CD4-positive, alpha-beta T cell treated with Interleukin-4 for 4 hours (primary cell): ENCODE data around the gene LHFPL2.

Experiments
- DNase-seq: peaks from one replicate; pipeline ENCODE4 v3.0.0-alpha.2; 2020

LHFPL2 gene

GRCh38 chr5:78665534-78665933 is 17.0 kb upstream of the LHFPL2 start:
- DNase-seq: no peak

- DNase-seq: no peak
These were observed 13.8 kb upstream of the LHFPL2 start for GRCh38 chr5:78662323-78662722.

GRCh38 chr5:78661691-78662090 is 13.1 kb upstream of the LHFPL2 start:
- no peak for DNase-seq

DNA sequence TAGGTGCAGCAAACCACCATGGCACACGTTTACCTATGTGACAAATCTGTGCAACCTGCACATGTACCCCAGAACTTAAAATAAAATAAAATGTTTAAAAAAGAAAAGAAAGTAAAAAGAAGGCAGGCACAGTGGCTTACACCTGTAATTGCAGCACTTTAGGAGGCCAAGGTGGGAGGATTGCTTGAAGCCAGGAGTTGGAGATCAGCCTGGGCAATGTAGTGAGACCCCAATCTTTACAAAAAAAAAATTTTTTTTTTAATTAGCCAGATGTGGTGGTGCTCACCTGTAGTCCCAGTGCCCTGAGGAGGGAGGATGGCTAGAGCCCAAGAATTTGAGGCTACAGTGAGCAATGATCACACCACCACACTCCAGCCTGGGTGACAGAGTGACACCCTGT is 12.5 kb upstream of the LHFPL2 start:
- no peak for DNase-seq

DNA sequence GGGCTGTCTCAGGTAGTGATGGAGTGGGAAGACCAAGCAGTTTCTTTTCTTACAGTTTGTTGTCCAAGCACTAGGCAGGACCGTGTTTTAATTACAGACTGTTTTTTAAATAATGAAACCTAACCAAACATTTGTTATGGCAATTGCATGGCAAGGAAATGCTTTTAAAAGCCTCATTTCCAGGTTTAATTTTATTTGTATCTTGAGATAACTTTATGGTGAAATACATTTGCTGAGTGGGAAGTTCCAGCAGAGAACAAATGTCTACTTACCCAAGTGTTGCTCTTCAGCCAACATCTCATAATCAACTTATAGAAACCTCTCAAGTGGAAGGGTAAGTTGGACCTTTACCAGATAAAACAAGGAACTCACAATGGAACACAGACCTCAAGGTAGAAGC is 11.8 kb upstream of the LHFPL2 start:
- no peak for DNase-seq

- DNase-seq: no peak
These were observed 11.1 kb upstream of the LHFPL2 start for GRCh38 chr5:78659714-78660113.

DNA sequence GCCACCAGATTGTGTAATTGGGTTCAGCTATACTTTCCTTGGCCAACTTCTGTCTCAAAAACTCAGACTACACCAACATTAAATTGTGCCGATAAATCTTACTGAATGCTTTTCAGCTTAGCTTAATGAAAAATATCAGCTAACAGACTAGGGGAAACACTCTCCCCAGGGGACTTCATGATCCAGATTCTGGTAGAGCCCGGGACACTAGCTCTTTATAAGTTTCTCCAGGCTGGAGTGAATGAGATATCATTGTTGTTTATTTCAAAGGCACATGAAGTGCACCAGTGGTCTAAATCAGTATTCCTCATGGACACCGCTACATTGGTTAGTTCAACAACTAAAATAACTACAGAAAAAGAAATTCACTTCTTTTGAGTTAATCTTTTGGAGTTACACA is 10.5 kb upstream of the LHFPL2 start:
- no peak for DNase-seq

DNA sequence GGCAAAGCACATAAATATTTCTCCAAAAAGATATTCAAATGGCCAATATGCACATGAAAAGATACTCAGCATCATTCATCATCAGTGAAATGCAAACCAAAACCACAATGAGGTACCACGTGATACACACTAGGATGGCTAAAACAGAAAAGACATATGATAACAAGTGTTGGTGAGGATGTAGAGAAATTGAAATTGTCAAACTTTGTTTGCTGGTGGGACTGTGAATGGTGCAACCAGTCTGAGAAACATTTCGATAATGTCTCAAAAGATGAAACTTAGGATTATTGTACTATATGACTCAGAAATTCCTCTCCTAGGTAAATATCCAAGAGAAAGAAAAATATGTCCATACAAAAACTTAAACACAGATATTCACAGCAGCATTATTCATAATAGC is 8.6 kb upstream of the LHFPL2 start:
- DNase-seq: no peak

DNA sequence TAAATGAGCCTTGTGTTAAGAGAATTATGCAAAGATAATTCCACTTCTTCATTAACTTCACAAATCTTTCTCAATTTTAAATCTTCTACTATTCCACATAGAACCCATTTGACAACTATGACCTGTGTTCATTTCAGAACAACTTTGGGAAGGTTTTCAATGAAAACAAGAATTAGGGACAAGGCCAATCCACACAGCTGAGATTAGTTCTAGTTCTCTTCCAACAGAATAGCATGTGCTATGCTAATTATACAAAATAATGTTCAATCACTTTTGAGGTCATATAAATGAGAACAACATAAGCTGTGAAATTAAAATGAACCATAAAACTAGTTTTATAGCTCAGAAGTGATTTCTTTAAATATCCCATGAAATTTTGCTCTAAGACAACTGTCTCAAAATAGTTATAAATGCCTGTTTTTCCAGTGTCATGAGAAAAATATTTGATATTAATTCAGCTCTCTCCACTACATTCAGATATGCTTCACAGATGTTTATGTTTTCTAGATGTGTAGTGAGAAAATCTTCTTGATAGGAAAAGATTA is 7.2 kb upstream of the LHFPL2 start:
- DNase-seq: no peak

DNA sequence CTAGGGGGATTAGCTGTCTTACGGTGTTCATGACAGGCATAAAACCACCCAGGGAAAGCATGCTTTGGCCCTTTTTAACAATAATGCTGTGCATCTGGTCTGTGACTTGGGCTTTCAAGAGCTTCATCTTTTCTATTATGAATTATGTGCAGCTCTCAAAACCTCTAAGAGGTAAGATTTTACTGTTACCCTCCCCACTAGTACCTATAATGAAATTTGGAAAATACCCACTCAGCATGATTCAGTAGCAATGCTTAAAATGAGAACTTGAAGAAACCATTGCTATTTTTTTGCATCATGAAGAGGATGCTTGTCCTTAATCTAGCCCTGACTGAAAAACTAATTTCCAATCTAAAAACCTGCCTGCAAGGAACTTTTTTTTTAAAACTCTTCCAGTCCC is 5.8 kb upstream of the LHFPL2 start:
- DNase-seq: no peak

- no peak for DNase-seq
These were observed 5.3 kb upstream of the LHFPL2 start for GRCh38 chr5:78653681-78654366.

DNA sequence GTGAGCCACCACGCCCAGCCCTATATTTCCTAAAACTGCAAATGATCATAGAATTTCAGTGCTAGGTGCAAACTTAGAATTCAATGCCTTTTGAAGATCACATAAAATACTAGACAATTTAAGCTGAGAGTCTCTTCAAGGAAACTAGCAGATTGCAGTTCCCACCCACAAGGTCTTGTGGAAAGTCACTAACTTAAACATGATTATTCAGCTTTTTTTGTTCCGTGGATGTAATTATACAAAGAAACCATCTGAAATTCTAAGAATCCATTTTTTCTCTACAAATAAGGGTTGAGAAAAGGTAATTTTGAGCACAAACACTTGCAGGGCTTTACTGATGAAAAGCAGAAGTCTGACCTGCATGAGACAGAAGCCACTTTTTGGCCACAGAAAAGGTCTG is 4.5 kb upstream of the LHFPL2 start:
- DNase-seq: no peak

DNA sequence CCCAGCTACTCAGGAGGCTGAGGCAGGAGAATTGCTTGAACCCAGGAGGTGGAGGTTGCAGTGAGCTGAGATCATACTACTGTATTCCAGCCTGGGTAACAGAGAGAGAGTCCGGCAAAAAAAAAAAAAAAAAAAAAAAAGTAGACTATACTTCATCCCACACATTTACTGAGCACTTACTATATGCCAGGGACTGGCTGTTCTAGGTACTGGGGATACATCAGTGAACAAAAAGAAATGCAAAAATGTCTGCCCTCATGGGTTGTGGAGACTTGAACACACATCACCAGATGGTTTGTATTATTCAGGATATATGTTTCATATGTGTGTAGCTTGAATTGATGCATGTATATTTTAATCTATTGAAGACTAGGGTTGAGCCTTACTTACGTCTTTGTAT is 2.9 kb upstream of the LHFPL2 start:
- DNase-seq: no peak

GRCh38 chr5:78650531-78650930 is 2.0 kb upstream of the LHFPL2 start:
- DNase-seq: no peak

DNA sequence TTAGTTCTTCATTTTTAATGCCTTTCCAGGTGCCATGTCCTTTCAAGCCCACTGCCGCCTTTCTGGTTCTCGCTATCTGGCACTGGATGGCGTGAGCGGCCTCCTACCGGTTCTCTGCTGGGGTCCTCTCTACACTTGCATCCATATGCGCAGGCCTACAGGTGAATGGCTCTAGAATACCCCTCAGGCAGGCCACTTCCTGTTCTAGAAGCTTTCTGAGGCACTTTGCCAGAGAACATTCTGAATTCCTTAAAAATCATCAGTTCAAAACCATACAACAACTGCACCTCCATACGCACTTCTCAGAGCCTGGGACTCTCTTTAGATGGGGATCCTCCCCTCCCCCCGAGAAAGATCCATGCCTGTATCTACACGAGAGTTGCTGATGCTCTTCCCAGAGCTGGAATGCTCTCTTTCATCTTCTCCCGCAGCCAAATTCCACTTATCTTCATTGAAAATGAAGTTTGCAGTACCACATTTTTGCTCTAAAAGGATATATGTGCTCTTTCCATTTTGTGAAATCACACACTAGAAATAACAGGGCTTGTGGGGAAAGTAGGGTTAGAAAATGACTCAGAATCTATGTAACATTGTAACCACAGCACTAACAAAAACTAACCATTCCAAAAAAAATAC is 1.4 kb upstream of the LHFPL2 start:
- DNase-seq: no peak

- DNase-seq: no peak
These were observed 681 bp upstream of the LHFPL2 start for GRCh38 chr5:78649211-78649695.

GRCh38 chr5:78647838-78648358 is 674 bp downstream of the LHFPL2 start:
- no peak for DNase-seq

DNA sequence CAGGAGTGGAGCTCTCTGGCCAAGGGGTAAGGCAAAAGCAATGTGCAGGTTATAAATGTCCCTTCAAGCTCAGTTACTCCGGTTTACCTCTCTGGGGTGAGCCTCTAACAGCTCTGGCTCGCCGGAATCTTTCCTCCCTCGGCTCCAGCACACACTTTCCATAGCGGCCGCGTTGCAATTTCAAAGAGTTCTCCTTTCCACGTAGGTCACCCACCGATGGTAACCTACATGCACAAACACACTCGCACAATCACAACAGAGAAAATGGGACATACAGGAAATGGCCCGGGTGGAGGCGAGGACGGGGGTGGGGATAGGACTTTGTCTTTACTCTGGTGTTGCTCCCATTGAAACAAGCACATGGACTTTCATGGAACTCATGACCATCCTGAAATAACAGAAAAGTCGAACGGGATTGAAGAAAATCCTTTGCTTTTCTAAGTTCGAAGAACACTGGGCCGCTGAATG is 1.2 kb downstream of the LHFPL2 start:
- no peak for DNase-seq

DNA sequence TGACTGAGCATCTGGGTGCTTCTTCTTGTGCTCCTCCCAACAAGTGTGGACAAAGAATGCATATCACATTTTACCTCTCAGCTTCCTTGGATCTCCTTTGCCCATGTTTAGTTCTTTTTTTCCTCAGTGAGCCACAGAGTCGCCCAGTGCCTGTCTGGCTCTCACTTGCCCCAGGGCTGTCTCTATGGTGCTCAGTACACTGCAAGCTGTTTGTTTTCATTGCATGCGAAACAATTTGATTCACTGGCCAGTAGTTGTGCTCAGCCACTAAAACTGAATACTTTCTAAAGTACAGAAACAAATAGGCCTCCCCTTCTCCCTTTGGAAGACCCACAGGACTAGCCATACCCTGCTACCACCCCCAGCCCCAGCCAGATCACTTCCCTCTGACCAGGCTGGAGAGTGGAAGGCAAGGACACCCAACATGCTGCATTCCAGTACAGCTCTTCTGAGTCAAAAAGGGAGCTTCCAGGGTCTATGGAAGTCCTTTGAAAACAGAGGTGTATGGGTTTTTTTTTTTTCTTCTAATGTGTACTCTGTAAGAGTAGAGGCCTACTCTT is 3.8 kb downstream of the LHFPL2 start:
- DNase-seq: no peak

DNA sequence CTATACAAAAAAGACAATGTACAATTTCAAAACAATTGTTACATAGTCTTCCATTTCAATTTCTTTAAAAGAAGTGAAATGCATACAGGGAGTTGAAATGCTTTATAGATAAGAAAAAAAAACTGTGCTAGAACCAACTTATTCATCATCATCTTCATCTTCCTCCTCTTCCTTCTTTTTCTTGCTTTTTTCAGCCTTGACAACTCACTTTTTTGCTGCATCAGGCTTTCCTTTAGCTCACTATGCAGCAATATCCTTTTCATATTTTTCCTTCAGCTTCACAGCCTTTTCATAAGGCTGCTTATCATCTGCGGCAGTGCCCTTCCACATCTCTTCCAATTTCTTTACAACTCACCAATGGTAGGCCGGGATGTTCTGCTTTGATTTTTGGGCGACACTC is 4.4 kb downstream of the LHFPL2 start:
- DNase-seq: no peak

DNA sequence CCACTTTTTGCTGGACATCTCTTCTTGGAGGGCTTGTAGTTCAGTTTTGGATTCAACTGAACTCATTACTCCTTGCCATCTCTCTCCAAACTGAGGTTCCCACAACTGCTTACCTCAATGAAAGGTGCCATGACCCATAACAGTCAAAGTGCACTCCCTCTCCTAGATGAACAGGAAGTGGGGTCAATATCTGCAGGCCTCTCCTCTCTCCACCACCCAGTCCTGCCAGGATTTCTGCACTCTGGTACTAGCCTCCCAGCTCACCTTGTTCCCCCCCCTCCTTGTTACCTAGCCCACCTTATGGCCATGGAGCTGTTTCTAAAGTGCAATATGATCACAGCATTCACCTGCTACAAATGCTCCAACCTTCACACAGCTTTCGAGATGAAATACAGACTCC is 5.9 kb downstream of the LHFPL2 start:
- DNase-seq: no peak

- no peak for DNase-seq
These were observed 7.7 kb downstream of the LHFPL2 start for GRCh38 chr5:78640662-78641474.

GRCh38 chr5:78639791-78640190 is 8.8 kb downstream of the LHFPL2 start:
- DNase-seq: no peak
